Measurements from ENCODE around the gene PHF13.
A peak's percentile ranks its signal among the peaks of the same experiment; 100 is the strongest.

Gene PHF13

DNA sequence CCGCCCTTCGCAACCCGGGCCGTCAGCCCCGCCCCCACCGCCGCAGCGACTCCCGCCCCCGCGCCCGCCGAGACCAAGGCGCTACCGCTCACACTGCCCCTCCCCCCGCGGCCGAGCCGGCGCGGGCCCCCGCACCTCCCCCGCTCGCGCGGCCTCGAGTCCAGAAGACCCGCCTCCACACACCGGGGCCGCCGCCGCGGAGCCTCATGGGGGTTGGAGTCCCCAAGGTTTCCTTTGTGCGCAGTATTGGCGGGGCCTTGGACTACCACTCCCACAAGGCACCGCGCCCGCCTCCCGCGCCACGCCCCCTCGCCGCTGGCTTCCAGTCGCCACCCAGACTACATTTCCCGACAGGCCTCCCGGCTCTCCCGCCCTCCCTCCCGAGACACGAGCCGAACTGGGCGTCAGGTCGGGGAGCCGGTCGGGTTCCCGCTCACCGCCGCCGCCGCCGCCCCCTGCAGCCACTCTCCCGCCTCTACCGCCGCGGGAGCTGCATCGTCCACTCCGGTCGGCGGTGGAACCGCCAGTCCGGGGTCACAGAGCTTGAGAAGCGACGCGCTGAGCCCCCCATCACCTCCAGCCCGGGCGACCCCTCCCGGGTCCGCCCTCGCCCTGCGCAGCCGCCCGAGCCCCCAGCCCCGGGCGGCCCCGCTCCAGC lies at the start of gene PHF13:
Gene PHF13, plus strand, starts transcription at position 371 of the 658 bp plus-strand sequence. CDS start 336 bp downstream, outside the sequence.
- DNase-seq (ENCODE audit: low read depth in 2 of 2): peak; percentile 99 to 100

DNA sequence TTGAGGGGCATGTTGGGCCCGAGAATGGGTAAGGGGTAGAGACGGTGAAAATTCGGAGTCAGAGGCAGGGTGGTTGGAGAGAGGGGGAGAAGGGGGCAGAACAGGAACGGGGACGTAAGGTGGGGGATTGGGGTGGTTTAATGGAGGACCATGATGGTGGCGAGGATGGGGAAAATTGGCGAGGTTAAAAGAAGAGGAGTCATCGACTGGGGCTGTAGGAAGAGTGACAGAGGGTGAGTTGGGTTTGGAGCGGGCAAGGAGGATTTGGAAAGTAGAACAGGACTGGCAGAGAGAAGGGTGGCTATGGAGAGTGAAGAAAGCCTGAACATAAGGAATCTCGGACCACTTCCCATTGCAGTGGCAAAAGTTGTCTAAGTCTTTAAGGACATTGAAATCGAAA lies 44.5 kb upstream of the PHF13 start:
- DNase-seq (ENCODE audit: low read depth in 2 of 2): no peak

DNA sequence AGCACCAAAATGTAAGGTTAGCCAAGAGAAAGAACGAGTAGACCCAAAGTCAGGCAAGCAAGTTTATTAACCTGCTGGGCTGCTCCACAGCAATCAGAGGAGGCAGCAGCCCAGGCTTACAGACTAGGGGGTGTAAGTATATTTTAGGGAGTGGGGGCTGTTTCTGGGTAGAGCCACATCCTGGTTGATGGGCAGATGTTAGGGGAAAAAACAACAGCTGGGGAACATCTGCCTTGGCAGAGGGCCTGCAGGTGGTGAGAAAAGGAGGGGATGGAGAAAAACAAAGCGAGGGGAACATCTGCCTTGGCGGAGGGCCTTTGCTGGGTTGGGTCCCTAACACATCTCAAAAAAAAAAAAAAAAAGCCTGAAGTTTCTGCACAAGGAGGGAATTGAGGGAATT lies 43.4 kb upstream of the PHF13 start:
- DNase-seq (ENCODE audit: low read depth in 2 of 2): no peak

DNA sequence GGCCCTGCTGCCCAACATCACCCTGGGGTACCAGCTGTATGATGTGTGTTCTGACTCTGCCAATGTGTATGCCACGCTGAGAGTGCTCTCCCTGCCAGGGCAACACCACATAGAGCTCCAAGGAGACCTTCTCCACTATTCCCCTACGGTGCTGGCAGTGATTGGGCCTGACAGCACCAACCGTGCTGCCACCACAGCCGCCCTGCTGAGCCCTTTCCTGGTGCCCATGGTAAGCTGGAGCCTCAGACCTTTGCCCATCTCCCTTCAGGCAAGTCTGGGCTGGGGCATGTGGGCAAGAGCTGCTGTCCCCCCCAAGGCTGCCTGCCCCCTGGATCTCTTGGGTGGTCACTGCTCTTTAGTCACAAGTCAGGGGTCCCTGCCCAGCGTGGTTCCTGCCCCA lies 42.5 kb upstream of the PHF13 start:
- DNase-seq (ENCODE audit: low read depth in 2 of 2): no peak

DNA sequence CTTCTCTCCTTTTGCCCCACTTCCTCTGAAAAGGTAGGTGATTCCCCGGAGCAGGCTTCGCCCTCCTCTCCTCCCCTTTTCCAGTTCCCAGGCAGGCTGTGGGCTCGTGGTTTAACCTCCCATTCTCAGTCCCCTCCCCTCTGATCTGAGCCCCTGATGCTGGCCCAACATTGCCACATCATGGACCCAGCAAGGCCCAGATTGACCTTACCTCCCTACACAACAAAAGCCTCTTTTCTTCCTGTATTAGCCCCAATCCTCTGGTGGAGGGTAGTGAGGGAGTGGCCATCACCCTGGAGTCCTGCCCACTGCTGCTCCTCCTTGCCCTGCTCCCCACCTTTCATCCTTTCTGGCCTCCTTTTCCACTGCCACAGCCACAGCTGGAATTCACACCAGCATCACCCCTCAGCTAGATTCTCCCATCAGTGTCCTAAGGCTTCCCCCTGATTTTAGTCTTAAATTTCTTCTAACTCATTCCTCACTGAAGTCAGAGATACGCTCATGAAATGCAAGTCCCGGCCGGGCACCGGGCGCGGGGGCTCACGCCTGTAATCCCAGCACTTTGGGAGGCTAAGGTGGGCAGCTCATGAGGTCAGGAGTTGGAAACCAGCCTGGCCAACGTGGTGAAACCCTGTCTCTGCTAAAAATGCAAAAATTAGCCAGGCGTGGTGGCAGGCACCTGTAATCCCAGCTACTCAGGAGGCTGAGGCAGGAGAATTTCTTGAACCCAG lies 40.7 kb upstream of the PHF13 start:
- no peak for DNase-seq (ENCODE audit: low read depth in 2 of 2)

DNA sequence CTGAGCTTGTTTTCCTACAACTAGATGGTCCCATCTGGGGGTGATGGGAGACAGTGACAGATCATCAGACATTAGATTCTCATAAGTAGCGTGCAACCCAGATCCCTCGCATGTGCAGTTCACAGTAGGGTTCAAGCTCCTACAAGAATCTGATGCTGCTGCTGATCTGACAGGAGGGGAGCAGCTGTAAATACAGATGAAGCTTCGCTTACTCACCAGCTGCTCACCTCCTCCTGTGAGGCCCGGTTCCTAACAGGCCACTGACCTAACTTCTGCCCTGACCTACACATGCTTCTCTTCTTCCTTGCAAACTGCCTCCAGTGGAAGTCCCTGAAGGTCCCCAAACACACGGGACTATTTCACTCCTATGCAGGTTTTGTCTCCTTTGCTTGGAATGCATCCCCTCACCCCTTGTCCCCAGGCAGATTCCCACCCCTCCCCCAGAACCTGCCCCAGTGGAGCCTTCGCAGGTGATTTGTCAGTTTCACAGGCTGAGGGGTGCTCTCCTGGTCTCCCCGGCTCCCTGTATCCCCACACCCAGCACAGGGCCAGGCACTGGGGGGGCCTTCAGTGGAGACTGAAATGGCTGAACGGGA lies 39.4 kb upstream of the PHF13 start:
- no peak for DNase-seq (ENCODE audit: low read depth in 2 of 2)

DNA sequence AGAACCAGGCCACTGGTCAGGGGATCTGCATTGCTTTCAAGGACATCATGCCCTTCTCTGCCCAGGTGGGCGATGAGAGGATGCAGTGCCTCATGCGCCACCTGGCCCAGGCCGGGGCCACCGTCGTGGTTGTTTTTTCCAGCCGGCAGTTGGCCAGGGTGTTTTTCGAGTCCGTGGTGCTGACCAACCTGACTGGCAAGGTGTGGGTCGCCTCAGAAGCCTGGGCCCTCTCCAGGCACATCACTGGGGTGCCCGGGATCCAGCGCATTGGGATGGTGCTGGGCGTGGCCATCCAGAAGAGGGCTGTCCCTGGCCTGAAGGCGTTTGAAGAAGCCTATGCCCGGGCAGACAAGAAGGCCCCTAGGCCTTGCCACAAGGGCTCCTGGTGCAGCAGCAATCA lies 38.7 kb upstream of the PHF13 start:
- no peak for DNase-seq (ENCODE audit: low read depth in 2 of 2)

DNA sequence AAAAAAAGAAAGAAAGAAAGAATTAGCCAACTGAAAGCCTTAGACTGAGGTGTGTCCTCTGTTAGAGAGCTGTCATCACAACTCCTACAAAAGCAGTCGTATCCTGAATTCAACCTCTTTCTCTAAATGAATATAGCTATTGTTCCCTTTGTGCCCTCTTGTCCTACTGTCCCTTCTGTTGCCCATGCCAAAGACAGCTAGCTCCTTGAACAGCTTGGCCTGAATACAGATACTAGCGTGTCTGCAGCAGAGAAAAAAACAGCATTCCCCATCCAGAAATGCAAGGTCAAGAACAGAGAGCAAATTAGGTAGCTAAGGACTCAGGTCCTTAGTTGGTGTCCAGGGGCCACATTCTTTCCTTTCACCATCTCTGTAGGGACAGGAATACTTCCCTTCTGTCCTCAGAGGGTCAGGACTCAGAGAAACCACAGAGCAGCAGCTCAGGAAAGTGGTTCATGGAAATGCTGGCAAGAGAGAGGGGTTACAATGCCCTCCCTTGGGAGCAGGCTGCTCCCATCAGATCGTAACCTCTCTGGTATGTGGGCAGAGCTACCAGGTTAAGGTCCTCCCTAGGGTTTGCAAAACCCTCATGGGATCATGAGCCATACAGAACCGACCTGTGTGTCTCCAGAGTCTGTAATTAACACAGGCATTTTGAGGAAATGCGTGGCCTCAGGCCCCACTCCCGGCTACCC lies 35.6 kb upstream of the PHF13 start:
- DNase-seq (ENCODE audit: low read depth in 2 of 2): no peak

DNA sequence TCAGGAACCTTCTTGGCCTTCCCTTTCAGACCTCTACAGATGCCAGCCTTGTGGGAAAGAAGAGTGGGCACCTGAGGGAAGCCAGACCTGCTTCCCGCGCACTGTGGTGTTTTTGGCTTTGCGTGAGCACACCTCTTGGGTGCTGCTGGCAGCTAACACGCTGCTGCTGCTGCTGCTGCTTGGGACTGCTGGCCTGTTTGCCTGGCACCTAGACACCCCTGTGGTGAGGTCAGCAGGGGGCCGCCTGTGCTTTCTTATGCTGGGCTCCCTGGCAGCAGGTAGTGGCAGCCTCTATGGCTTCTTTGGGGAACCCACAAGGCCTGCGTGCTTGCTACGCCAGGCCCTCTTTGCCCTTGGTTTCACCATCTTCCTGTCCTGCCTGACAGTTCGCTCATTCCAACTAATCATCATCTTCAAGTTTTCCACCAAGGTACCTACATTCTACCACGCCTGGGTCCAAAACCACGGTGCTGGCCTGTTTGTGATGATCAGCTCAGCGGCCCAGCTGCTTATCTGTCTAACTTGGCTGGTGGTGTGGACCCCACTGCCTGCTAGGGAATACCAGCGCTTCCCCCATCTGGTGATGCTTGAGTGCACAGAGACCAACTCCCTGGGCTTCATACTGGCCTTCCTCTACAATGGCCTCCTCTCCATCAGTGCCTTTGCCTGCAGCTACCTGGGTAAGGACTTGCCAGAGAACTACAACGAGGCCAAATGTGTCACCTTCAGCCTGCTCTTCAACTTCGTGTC lies 34.7 kb upstream of the PHF13 start:
- DNase-seq (ENCODE audit: low read depth in 2 of 2): no peak

DNA sequence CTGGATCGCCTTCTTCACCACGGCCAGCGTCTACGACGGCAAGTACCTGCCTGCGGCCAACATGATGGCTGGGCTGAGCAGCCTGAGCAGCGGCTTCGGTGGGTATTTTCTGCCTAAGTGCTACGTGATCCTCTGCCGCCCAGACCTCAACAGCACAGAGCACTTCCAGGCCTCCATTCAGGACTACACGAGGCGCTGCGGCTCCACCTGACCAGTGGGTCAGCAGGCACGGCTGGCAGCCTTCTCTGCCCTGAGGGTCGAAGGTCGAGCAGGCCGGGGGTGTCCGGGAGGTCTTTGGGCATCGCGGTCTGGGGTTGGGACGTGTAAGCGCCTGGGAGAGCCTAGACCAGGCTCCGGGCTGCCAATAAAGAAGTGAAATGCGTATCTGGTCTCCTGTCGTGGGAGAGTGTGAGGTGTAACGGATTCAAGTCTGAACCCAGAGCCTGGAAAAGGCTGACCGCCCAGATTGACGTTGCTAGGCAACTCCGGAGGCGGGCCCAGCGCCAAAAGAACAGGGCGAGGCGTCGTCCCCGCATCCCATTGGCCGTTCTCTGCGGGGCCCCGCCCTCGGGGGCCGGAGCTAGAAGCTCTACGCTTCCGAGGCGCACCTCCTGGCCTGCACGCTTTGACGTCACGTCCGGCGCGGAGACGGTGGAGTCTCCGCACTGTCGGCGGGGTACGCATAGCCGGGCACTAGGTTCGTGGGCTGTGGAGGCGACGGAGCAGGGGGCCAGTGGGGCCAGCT lies 34.0 kb upstream of the PHF13 start, which contains the start of gene ZBTB48:
Gene ZBTB48, plus strand, starts transcription at position 621 of the 745 bp plus-strand sequence. CDS start 616 bp downstream, outside the sequence.
- DNase-seq (ENCODE audit: low read depth in 2 of 2): peak; percentile 91 to 97

DNA sequence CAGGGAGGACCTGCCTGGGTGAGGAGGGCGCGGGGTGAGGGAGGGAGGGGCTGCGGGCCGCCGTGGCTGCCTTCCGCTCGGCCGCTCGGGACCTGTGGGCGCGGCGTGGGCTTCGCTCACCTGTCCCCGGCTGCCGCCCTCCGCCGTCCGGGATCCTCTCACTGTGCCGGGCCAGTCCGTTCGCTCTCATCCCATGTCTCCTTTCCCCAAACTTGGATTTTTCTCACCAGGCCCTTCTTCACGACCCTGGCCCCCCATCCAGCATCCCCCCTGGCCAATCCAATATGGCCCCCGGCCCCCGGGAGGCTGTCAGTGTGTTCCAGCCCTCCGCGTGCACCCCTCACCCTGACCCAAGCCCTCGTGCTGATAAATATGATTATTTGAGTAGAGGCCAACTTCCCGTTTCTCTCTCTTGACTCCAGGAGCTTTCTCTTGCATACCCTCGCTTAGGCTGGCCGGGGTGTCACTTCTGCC lies 33.4 kb upstream of the PHF13 start:
- DNase-seq (ENCODE audit: low read depth in 2 of 2): no peak

DNA sequence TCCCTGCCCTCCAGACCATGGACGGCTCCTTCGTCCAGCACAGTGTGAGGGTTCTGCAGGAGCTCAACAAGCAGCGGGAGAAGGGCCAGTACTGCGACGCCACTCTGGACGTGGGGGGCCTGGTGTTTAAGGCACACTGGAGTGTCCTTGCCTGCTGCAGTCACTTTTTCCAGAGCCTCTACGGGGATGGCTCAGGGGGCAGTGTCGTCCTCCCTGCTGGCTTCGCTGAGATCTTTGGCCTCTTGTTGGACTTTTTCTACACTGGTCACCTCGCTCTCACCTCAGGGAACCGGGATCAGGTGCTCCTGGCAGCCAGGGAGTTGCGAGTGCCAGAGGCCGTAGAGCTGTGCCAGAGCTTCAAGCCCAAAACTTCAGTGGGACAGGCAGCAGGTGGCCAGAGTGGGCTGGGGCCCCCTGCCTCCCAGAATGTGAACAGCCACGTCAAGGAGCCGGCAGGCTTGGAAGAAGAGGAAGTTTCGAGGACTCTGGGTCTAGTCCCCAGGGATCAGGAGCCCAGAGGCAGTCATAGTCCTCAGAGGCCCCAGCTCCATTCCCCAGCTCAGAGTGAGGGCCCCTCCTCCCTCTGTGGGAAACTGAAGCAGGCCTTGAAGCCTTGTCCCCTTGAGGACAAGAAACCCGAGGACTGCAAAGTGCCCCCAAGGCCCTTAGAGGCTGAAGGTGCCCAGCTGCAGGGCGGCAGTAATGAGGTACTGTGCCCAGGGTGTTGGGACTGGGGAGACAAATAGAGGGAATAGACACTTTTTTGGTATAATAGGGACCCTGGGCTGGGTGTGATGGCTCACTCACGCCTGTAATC lies 32.7 kb upstream of the PHF13 start:
- DNase-seq (ENCODE audit: low read depth in 2 of 2): no peak

DNA sequence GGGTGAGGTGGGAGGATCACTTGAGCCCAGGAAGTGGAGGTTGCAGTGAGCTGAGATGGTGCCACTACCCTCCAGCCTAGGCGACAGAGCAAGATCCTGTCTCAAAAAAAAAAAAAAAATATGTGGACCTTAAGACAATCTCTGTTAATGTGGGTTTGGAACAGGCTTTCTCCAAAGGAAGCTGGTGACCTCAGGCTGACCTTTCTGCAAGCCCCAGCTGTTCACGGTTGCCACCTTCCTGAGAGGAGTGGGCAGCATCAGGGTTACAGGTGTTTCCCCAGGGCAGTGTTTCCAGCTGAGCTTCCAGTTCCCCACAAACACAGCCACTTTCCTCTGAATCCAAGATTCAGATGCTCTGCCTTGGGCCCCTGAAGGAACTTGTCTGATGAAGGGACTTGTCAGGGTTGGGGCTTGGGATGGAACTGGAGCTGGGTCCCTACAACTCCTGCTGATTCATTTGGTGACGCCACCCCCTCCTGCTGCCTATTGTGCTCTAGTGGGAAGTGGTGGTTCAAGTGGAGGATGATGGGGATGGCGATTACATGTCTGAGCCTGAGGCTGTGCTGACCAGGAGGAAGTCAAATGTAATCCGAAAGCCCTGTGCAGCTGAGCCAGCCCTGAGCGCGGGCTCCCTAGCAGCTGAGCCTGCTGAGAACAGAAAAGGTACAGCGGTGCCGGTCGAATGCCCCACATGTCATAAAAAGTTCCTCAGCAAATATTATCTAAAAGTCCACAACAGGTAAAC lies 31.8 kb upstream of the PHF13 start:
- DNase-seq (ENCODE audit: low read depth in 2 of 2): no peak

DNA sequence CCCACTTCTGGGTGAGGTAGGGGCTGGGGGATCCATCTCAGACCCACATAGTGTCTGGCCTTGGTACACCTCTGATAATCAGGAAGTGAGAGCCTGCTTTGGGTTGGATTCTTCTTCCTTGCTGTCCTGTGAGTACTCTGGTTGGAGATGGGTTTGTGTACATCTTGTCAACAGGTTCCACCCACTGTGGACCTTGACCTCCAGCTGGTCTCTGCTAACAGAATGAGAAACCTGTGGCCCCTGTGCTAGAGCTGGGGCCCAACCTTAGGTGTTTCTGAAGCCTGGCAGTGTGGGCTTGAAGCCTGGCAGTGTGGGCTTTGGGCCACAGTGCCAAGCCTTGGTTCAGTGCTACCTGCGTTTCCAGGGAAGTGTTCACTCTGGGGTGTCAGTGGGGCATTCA lies 31.2 kb upstream of the PHF13 start:
- DNase-seq (ENCODE audit: low read depth in 2 of 2): no peak

DNA sequence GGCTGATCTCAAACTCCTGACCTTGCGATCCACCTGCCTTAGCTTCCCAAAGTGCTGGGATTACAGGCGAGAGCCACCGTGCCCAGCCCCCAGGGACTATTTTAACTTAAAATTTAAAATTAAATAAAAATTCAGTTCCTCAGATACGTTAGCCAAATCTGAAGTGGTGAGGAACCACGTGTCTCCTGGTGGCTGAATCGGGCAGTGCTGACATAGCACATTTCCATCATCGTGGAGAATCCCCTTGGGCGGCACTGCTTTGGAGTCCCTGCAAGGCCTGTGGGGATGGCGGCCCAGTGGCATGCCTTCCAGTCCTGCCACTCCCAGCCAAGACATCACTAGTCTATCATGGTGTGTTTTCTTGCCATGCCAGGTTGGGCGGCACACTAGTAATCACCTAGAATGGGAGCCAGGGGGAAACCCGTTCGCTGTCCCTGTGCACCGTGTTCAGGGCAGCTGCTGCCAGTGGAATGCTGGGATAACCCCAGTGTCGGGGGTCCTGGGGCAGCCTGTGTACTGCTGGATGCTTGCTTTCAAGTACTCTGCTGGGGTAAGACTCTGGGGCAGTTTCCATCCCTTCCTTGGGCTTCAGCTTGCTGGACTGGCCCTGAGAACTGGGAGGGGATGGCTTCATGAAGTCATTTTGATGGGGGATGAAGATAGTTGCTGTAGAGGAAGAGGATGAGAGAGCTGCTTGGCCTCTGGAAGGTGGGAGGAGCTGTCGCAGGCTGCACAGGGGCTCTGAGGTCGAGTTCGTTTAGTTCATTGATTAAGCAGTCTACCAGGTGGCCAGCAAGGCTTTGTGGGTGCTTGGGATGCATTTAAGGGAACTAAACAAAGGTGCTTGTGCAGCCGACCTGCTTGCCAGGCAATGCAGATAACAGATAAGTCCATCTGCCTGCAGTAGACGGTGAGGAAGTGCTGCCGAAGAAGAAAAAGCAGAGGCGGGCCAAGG lies 29.1 kb upstream of the PHF13 start:
- DNase-seq (ENCODE audit: low read depth in 2 of 2): no peak

DNA sequence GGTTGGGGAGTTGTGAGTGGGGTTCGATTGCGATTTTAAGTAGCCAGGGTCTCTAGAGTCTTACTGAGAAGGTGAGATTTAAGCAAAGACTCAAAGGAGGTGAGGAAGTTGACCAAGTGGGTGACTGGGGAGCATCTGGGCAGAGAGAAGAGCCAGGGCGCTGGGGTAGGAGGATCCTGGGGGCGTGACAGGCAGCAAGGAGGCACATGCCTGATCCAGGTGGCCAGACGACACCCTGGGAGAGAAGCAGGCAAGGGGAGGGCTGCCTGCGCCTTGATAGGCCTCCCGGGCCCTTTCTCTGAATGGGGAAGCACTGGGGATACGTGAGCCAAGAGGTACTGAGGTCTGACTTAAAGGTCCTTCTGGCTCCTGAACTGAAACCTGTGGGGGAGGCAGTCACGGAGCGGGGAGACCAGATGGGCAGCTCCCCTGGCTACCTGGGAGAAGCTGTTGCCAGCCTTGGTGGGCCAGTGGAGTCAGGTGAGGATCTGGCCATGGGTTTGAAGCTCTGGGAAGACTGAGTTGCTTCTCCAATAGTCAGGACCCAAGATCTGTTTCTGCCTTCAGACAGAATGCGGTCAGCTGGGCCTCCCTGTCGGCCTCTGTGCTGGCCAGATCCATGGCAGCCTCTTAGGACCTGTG lies 28.3 kb upstream of the PHF13 start:
- no peak for DNase-seq (ENCODE audit: low read depth in 2 of 2)

DNA sequence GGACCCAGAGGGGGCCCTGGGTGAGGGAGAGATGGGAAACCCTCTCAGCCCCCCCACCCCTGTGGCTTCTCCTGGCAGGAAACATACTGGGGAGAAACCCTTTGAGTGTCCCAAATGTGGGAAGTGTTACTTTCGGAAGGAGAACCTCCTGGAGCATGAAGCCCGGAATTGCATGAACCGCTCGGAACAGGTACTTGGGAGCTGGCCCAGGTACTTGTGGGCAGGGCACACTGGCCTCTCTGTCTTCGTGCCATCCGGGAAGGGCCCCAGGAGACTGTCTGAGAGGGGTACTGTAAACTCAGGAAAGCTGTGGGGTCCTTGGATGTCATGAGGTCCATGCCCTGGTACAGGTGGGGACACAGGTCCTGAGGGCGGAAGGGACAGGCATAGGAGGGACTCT lies 27.7 kb upstream of the PHF13 start:
- DNase-seq (ENCODE audit: low read depth in 2 of 2): no peak

DNA sequence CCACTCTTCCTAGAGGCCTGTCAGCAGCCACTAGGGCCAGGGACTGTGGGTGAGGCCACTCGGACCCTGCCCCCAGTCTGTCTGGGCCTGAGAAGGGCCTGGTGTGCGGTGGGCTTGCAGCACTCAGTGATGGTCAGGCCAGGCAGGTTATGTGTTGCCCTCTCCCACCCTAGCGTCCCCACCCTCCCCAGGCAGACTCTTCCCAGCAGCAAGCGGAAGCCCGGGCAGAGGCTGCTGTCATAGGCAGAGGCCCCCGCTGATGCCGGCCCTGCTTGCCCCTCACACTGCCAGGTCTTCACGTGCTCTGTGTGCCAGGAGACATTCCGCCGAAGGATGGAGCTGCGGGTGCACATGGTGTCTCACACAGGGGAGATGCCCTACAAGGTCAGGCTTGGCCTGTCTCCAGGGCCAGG lies 27.1 kb upstream of the PHF13 start:
- DNase-seq (ENCODE audit: low read depth in 2 of 2): no peak

All from stimulated activated CD4-positive, alpha-beta T cell treated with anti-CD3 and anti-CD28 coated beads, Interleukin-12 subunit alpha, Interleukin-12 subunit beta, amount 100 ng/mL, for 24 hours (primary cell).